Glomerular visceral epithelial cell (primary cell): ENCODE results near the gene USP26.
"Not testable (repeated sequence)": the region's sequence is repeated elsewhere in the genome, so short reads cannot be mapped to it uniquely, and the experiment has no call there.

Experiments
- DNase-seq: peaks from one replicate; pipeline ENCODE4 v3.0.0-alpha.2; 2016; ENCODE audit errors: extremely low spot score

USP26 gene

DNA sequence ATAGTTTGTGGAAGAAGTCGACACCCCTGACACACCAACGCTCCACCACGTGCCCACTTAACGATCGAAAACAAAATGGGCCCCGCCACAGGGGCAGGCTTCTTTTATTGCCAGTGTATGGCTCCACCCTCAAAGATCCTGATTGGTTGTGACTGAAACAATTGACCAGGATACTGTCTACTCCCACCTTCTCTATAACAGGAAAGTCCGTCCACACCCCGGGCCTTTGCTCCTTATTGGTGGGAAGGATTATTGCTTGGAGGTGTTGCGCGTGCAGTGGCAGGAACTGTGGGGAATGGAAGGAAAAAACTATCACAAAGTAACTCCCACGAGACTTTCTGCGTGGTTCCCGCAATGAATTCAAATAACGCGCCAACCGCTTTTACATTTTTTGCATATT, at the start of gene USP26:
TSS of gene USP26 (minus strand) at position 79 of the 400 bp plus-strand sequence. CDS start 68,889 bp downstream, outside the sequence.
- no peak for DNase-seq

DNA sequence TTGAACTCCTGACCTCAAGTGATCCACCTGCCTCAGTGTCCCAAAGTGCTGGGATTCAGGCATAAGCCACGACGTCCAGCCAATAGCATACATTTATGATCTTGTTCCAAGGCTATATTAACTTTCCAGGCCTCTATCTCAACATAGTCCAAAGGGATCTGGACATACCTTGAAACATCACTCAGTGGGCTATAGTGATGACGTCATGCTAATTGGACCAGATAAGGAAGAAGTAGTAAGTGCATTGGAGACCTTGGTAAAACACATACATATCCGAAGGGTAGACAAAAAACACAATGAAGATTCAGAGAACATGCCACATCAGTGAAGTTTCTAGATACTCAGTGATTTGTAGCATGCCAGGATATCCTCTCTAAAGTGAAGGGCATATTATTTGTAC, 37.4 kb upstream of the USP26 start:
- DNase-seq = no peak

DNA sequence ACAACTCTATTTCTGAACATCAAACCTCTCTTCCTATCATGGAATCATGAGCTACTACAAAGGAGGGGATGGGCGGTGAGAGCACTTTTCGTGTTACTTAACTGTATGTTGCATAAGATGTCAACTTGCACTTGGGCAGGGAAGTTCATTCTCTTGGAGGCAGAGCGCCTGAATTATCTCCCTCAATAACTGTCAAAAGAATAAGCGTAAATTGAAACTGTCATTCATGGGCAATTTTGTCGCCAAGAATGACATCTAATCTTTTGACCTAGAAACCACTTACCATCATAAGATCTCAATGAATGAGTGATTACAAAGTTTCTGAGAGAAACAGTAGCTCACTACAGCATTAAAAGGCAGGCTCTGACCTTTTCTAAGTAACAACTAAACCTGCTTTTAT, 23.5 kb upstream of the USP26 start:
- DNase-seq = no peak

- DNase-seq = no peak
These were observed 2.7 kb downstream of the USP26 start for GRCh38 chrX:133094098-133094731.

DNA sequence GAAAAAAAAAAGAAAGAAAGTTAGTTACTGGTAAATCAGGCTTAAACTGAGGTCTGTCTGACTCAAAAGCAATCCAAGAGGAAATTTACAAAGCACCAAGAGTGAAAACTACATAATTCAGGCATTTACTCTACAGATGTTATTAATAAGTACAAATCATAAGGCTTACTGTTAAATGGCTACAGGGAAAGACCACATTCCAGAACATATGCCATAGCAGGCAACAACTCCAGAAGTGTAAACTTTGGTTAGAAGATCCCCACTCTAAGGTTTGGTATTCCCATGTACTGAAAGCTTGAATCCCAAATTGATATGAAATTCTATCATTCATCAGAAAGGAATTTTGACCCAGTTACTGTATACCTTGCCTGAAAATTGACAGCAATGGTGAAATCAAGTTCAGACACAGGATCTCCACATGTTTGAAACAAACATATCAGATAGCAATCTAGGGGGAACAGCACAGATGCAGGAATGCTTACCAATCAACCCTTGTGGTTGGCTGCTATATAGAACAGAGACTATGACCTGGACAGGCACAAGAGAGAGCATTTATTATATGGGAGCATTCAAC, 6.6 kb downstream of the USP26 start:
- no peak for DNase-seq

GRCh38 chrX:133089411-133089810, 7.5 kb downstream of the USP26 start:
- no peak for DNase-seq

GRCh38 chrX:133085785-133086184, 11.1 kb downstream of the USP26 start:
- DNase-seq = peak; percentile 12

DNA sequence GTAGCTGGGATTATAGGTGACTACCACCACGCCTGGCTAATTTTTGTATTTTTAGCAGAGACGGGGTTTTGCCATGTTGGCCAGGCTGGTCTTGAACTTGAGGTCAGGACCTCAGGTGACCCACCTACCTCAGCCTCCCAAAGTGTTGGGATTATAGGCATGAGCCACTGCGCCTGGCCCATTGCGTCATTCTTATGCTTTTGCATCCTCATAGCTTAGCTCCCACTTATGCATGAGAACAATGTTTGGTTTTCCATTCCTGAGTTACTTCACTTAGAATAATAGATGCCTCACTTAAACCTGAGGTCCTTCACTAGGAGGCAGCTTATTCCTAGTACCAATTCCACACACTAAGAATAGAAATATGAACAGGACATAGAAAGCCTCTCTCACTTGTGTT, 11.9 kb downstream of the USP26 start:
- not testable (repeated sequence) for DNase-seq

DNA sequence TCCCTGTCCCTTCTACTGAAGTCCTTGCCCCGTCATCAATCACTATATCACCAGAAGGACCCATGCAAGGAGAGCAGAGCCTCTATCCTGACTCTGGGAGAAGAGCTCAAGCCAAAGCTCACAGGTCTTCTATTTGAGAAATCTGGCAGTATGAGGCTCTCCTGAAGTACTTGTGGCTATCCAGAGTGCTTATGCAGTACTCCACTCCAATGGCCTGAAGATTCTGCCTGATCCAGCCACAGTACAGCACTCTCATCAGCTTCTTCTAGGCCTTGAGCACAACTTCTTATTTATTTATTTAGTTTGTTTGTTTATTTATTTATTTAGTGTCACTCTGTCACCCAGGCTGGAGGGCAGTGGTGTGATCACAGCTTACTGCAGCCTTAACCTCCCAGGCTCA, 13.0 kb downstream of the USP26 start:
- DNase-seq = no peak

DNA sequence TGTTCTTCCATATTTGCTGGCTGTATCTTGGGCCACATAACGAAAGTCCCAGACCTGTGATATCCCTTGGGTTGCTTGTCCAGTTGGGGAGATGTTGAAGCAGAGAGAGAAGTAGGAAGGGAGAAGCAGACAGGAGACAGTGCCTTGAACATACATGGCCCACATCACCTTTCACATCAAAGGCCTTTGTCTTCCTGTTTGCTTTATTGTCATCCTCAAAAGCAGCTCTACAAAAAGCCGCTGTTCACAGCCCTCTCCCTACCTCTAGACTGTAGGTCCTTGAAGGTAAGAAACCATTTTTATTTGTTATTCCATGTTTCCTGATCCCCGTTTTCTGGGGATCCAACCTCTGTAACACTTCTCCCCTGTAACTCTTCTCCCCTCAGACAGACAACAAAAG, 14.9 kb downstream of the USP26 start:
- DNase-seq = no peak

DNA sequence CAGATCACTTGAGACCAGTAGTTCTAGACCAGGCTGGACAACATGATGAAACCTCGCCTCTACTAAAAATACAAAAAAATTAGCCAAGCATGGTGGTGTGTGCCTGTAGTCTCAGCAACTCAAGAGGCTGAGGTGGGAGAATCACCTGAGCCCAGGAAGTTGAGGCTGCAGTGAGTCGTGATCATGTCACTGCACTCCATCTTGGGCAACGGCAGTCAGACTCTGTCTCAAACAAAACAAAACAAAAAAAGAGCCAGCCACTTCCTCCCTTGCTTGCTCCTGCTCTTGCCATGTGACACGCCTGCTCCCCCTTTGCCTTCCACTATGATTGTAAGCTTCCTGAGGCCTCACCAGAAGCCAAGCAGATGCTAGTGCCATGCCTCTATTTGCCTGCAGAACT, 19.1 kb downstream of the USP26 start:
- DNase-seq = not testable (repeated sequence)

DNA sequence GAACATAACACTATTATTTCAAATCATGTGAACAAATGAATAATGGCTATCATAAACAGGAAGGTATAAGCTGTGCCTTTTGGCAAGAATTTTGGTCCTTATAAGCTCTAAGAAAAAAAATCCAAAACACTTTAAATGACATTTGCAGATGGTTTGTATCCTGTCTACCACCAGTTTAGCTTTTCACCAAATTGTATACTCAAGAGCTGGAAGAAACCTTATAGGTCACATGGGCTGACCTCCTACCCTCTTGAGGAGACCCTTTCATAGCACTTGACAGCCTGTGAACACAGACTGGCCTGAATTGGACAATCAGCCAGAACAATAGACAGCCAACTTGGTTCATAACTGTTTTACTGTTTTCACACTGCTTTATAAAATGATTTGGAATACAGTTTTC, 24.3 kb downstream of the USP26 start:
- no peak for DNase-seq

DNA sequence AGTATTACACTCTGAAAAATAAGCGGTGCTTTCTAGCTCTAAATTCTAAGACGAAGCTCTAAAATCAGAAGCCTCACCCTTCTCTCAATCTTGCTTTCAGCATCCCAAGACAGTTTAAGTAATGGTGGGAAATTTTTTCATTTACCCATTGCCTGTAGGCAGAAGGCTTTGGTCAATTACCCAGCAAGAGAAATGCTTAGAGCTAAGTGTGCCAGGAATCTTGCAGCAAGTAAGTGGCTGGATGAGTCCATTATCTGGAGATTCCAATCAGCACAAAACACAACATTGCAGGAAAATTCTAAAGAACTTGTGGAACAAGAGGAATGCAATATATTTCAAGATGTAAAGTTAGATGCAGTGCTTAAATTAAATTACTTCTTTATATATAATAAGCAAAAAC, 28.4 kb downstream of the USP26 start:
- DNase-seq = no peak

- no peak for DNase-seq
These were observed 40.6 kb downstream of the USP26 start for GRCh38 chrX:133056341-133056740.

GRCh38 chrX:133054761-133055405, 42.0 kb downstream of the USP26 start:
- DNase-seq = peak; percentile 2

- peak; percentile 28 for DNase-seq
These were observed 42.9 kb downstream of the USP26 start for GRCh38 chrX:133053861-133054598.

DNA sequence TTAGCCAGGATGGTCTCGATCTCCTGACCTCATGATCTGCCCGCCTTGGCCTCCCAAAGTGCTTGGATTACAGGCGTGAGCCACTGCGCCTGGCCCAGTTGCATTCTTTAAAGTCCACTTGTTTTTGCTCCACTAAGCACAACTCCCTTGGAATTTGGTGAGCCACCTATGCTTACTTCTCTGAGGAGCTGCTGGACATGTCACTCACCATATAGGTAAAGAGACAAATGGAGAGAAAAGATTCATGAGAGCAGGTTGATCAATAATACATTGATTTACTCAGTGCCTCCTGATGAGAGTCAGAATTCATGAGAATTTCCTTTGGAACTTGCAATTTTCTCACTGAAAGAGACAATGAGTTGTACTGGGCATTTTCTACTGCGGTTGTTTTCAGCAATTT, 48.2 kb downstream of the USP26 start:
- no peak for DNase-seq

DNA sequence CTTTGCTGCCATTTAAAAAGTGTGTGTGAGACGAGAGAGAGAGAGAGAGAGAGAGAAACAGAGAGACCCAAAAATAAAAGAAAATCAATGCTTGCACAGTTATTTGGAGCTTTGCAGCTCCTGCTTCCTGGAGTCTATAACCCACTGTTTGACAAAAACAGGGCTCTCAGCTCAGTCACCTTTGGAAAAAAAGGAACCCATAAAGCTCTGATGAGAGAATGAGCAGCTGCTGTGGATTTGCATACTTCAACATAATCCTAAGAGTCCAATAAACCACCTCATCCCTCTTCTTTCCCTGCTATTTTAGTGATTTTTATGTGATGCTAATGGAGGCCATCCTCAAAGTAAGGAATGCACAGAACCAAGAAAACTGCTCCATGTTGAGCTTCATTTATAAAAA, 50.3 kb downstream of the USP26 start:
- no peak for DNase-seq

DNA sequence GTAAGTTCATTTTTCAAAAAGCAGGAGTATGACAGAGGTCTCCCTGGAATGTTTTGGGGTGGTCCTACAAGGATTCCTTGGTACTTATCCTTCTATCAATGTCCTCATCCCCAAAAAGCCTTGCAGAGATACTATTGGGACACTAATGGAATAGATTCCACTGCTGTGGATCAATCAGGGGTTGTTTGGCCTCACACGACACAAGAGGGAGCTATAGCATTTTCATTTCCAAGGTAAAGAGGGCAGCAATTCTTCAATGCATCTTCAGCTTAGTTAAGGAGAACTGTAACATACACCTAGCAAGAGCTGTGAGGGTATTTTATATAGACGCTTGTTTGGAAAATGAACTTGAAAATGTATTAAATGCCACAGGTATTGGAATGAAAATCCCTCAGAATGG, 50.9 kb downstream of the USP26 start:
- peak; percentile 24 for DNase-seq

- not testable (repeated sequence) for DNase-seq
These were observed 52.6 kb downstream of the USP26 start for GRCh38 chrX:133044145-133044786.

- no peak for DNase-seq
These were observed 54.6 kb downstream of the USP26 start for GRCh38 chrX:133042260-133042659.

- no peak for DNase-seq
These were observed 63.9 kb downstream of the USP26 start for GRCh38 chrX:133033010-133033409.
